ENCODE data around the gene PDXK.
"Not testable (repeated sequence)": the region's sequence is repeated elsewhere in the genome, so short reads cannot be mapped to it uniquely, and the experiment has no call there.

PDXK gene

GRCh38 chr21:43697758-43698643, 20.9 kb upstream of the PDXK start:
- TF ChIP-seq, protein P1, sequence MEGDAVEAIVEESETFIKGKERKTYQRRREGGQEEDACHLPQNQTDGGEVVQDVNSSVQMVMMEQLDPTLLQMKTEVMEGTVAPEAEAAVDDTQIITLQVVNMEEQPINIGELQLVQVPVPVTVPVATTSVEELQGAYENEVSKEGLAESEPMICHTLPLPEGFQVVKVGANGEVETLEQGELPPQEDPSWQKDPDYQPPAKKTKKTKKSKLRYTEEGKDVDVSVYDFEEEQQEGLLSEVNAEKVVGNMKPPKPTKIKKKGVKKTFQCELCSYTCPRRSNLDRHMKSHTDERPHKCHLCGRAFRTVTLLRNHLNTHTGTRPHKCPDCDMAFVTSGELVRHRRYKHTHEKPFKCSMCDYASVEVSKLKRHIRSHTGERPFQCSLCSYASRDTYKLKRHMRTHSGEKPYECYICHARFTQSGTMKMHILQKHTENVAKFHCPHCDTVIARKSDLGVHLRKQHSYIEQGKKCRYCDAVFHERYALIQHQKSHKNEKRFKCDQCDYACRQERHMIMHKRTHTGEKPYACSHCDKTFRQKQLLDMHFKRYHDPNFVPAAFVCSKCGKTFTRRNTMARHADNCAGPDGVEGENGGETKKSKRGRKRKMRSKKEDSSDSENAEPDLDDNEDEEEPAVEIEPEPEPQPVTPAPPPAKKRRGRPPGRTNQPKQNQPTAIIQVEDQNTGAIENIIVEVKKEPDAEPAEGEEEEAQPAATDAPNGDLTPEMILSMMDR (conservative IDR thresholded peaks at IDR 0.05; ENCODE audit: low read depth, low read length), result no peak
- no peak overlapping the region for H3K4me3 ChIP-seq (ENCODE audit: low read depth, low read length)
- DNase-seq (ENCODE audit: low read depth), result peak; percentile 74

GRCh38 chr21:43699492-43699777, 19.5 kb upstream of the PDXK start:
- DNase-seq (ENCODE audit: low read depth); H3K4me3 ChIP-seq (ENCODE audit: low read depth, low read length): not testable (repeated sequence)

DNA sequence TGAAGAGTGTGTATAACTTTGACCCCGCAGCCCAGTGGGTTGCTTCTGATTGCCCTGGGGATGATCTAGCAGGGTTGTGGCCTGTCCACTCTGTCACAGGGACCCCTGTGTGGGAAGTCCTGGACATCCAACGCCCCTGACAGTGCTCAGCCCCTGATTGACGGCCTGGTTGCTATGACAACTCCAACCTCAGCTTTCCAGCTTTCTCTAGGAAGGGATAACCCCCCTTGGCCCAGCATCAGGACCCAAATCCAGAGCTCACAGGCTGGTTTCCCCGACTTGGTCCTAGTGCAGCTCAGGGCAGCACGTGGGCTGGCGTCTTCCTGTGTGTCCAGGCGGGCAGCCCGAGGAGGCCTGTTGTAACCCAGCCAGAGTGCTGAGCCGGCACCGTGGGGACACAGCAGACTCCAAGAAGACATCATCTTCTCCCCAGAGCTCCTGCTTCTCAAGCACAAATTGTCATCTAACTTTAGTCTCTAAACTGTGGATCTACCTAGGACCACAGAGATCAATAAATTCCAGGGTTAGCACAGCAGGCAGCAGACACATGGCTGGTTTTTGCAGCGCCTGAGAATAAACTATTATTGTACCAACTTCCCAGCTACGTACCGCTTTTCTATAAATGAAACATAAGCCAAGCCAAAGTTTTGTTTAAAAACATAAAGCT, 18.9 kb upstream of the PDXK start:
- no peak overlapping the region for H3K4me3 ChIP-seq (ENCODE audit: low read depth, low read length)
- no peak for DNase-seq (ENCODE audit: low read depth)
- TF ChIP-seq, protein P1 (conservative IDR thresholded peaks at IDR 0.05; ENCODE audit: low read depth, low read length), result no peak

- DNase-seq (ENCODE audit: low read depth), result no peak
- no peak overlapping the region for H3K4me3 ChIP-seq (ENCODE audit: low read depth, low read length)
- TF ChIP-seq, protein P1 (conservative IDR thresholded peaks at IDR 0.05; ENCODE audit: low read depth, low read length), result no peak
Observed at GRCh38 chr21:43701936-43702784, 16.8 kb upstream of the PDXK start.

DNA sequence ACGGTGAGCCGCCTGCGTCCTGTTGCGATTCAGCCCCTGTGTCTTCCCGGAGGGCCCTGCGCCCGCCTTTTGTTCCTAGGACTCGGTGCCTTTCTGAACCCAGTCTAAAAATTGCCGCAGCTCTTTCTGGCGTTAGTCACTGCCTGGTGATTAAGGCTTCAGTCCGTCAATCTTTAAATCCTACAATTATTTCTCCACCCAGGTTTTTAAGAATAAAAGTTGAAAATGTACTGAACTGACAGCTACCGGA, 16.2 kb upstream of the PDXK start:
- no peak overlapping the region for H3K4me3 ChIP-seq (ENCODE audit: low read depth, low read length)
- no peak for DNase-seq (ENCODE audit: low read depth)
- TF ChIP-seq, protein P1 (conservative IDR thresholded peaks at IDR 0.05; ENCODE audit: low read depth, low read length), result no peak

DNA sequence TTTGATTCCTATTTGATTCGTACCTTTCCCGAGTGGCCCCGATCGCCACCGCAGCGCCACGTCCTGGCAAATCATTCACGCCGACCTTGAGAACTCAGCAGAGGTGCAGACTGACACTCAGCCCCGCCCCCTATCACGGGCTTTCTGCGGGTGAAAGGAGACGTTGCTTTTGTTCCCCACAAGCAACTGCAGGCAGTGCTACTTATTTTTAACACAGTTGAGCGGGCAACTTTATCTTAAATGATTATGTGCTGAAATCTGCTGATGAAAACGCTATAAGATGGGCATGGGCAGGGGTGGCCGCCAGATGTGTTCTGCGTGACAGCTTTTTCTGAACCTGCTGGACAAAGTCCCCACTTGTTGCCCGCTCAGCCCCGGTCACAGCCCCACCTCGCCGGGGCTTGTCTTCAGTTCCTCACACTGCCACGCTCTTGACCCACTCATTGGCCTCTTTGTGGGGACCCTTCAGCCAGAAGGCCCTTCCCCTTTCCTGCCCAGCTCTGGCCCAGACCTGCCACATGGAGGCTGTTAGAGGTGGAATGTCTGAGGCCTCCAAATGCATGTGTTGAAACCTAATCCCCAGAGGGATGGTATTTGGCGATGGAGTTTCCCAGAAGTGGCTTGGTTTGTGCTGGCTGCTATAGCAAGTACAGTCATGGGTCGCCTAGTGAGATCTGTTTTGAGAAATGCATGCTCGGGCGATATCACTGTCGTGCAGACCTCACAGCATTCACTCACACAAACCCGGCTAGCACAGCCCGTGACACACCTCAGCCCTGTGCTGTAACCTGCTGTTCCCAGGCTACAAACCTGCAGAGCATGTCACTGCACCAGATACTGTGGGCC, 15.7 kb upstream of the PDXK start:
- peak; percentile 88 for DNase-seq (ENCODE audit: low read depth)
- TF ChIP-seq, protein P1 (conservative IDR thresholded peaks at IDR 0.05; ENCODE audit: low read depth, low read length), result no peak
- H3K4me3 ChIP-seq (ENCODE audit: low read depth, low read length), result no peak overlapping the region

- no peak overlapping the region for H3K4me3 ChIP-seq (ENCODE audit: low read depth, low read length)
- DNase-seq (ENCODE audit: low read depth), result no peak
- TF ChIP-seq, protein P1 (conservative IDR thresholded peaks at IDR 0.05; ENCODE audit: low read depth, low read length), result no peak
Observed at GRCh38 chr21:43707462-43707861, 11.5 kb upstream of the PDXK start.
